Measurements from ENCODE around the gene HORMAD2. TPM values are rescaled to one million over a fixed set of nuclear protein-coding genes. Genes with fewer than 3 reads are reported as not detected.

The HORMAD2 gene
- total RNA-seq, 1 experiment from 2014 or later = not detected

GRCh38 chr22:30190574-30190973, 110.3 kb downstream of the HORMAD2 start:
- H3K4me2 ChIP-seq (ENCODE audit: low read length) = no peak overlapping the region
- no peaks in the 10 kb centered on the region for H3K36me3 ChIP-seq (ENCODE audit: low read depth, low read length)
- H3K27me3 ChIP-seq (ENCODE audit: low read length) = no peaks in the 10 kb centered on the region
- ATAC-seq = no peak
- no peak overlapping the region for H2AFZ ChIP-seq (ENCODE audit: low read length)
- H3K4me1 ChIP-seq (ENCODE audit: insufficient read depth, low read length) = peaks cover 54% of the 10 kb centered on the region
- ChIA-PET CTCF (no interaction called here), POLR2A (ENCODE audit: unreplicated experiment) (interaction anchor here (0.6 kb wide), 2 partner anchors 48 to 820 kb away, joined by 3 to 5 read pairs; no protein-coding TSS in a partner anchor)
- intact Hi-C loops (cut with micrococcal nuclease) = no loop called here
- no peaks in the 10 kb centered on the region for H4K20me1 ChIP-seq (ENCODE audit: low read length)
- BruUV-seq (replicated peaks) = no TSS peak
- H3K9me2 ChIP-seq (replicated peaks; ENCODE audit: low read length) = no peaks in the 10 kb centered on the region
- H3K4me3 ChIP-seq (ENCODE audit: low read length) = no peak overlapping the region
- peaks cover 23% of the 10 kb centered on the region for H3F3A ChIP-seq (ENCODE audit: low read length, unreplicated experiment)
- TF ChIP-seq EZH2phosphoT487 (IDR thresholded peaks at IDR 0.05; ENCODE audit: borderline replicate concordance, low read length) (no peak), CTCF (conservative IDR thresholded peaks at IDR 0.05; ENCODE audit: low read depth, low read length) (no peak), EZH2 (IDR thresholded peaks at IDR 0.05; ENCODE audit: low read length, unreplicated experiment) (no peak)
- no peaks in the 10 kb centered on the region for H3K9me3 ChIP-seq (ENCODE audit: low read length)
- H3K79me2 ChIP-seq (ENCODE audit: low read length) = no peaks in the 10 kb centered on the region
- peak overlapping the region; percentile 99 for H3K27ac ChIP-seq (ENCODE audit: low read length)
- no peak for DNase-seq
- H3K9ac ChIP-seq (ENCODE audit: low read length) = peak overlapping the region; percentile 79; the same call in 1 of the 2 replicates

- Histone ChIP-seq H3F3A (ENCODE audit: low read length, unreplicated experiment) (peaks cover 18% of the 10 kb centered on the region), H3K4me2 (ENCODE audit: low read length) (no peak overlapping the region), H4K20me1 (ENCODE audit: low read length) (no peaks in the 10 kb centered on the region), H2AFZ (ENCODE audit: low read length) (no peak overlapping the region), H3K4me3 (ENCODE audit: low read length) (no peak overlapping the region), H3K9me3 (ENCODE audit: low read length) (no peaks in the 10 kb centered on the region), H3K36me3 (ENCODE audit: low read depth, low read length) (no peaks in the 10 kb centered on the region), H3K4me1 (ENCODE audit: insufficient read depth, low read length) (peaks cover 50% of the 10 kb centered on the region), H3K9ac (ENCODE audit: low read length) (peak overlapping the region; percentile 79; the same call in 1 of the 2 replicates), H3K9me2 (replicated peaks; ENCODE audit: low read length) (no peaks in the 10 kb centered on the region), H3K27me3 (ENCODE audit: low read length) (no peaks in the 10 kb centered on the region), H3K27ac (ENCODE audit: low read length) (peak overlapping the region; percentile 99), H3K79me2 (ENCODE audit: low read length) (no peaks in the 10 kb centered on the region)
- POLR2A ChIA-PET (ENCODE audit: unreplicated experiment) = interaction anchor here (0.6 to 0.7 kb wide), 2 partner anchors 47 to 157 kb away, joined by 3 read pairs; no protein-coding TSS in a partner anchor
- intact Hi-C loops (cut with micrococcal nuclease) = no loop called here
- CTCF ChIA-PET = no interaction called here
- no peak for TF ChIP-seq EZH2 (IDR thresholded peaks at IDR 0.05; ENCODE audit: low read length, unreplicated experiment)
- TF ChIP-seq CTCF (conservative IDR thresholded peaks at IDR 0.05; ENCODE audit: low read depth, low read length) = no peak
- no peak for TF ChIP-seq EZH2phosphoT487 (IDR thresholded peaks at IDR 0.05; ENCODE audit: borderline replicate concordance, low read length)
- ATAC-seq (no peak), DNase-seq (no peak)
- BruUV-seq (replicated peaks) = no TSS peak
Observed at GRCh38 chr22:30191040-30191701, 110.9 kb downstream of the HORMAD2 start.

GRCh38 chr22:30192427-30192826, 112.2 kb downstream of the HORMAD2 start:
- ATAC-seq = peak; percentile 46
- BruUV-seq (replicated peaks) = no TSS peak
- H3K9me2 ChIP-seq (replicated peaks; ENCODE audit: low read length) = no peaks in the 10 kb centered on the region
- H3K27me3 ChIP-seq (ENCODE audit: low read length) = no peaks in the 10 kb centered on the region
- CTCF ChIA-PET = no interaction called here
- H3K27ac ChIP-seq (ENCODE audit: low read length) = peak overlapping the region; percentile 99
- H2AFZ ChIP-seq (ENCODE audit: low read length) = no peak overlapping the region
- POLR2A ChIA-PET (ENCODE audit: unreplicated experiment) = no interaction called here
- peak overlapping the region; percentile 92 for H3K9ac ChIP-seq (ENCODE audit: low read length)
- H3K4me1 ChIP-seq (ENCODE audit: insufficient read depth, low read length) = peaks cover 57% of the 10 kb centered on the region
- TF ChIP-seq EZH2 (IDR thresholded peaks at IDR 0.05; ENCODE audit: low read length, unreplicated experiment) = no peak
- no peak for TF ChIP-seq CTCF (conservative IDR thresholded peaks at IDR 0.05; ENCODE audit: low read depth, low read length)
- no peak for TF ChIP-seq EZH2phosphoT487 (IDR thresholded peaks at IDR 0.05; ENCODE audit: borderline replicate concordance, low read length)
- H3K79me2 ChIP-seq (ENCODE audit: low read length) = no peaks in the 10 kb centered on the region
- intact Hi-C loops (cut with micrococcal nuclease) = no loop called here
- H3K9me3 ChIP-seq (ENCODE audit: low read length) = no peaks in the 10 kb centered on the region
- H3K4me2 ChIP-seq (ENCODE audit: low read length) = peak overlapping the region; percentile 23
- DNase-seq = peak; percentile 80
- no peaks in the 10 kb centered on the region for H3K36me3 ChIP-seq (ENCODE audit: low read depth, low read length)
- H3K4me3 ChIP-seq (ENCODE audit: low read length) = no peak overlapping the region
- no peaks in the 10 kb centered on the region for H4K20me1 ChIP-seq (ENCODE audit: low read length)
- peaks cover 24% of the 10 kb centered on the region for H3F3A ChIP-seq (ENCODE audit: low read length, unreplicated experiment)

Measured in PC-3 (cell line).